SU-DHL-6 (cell line): ENCODE results near the gene S1PR1.

Experiments
- H2AFZ ChIP-seq: fragments of 200-600 bp; sonication (generic); 2 replicates; pipeline ENCODE4 v1.6.1; 2014; ENCODE audit warnings: low read depth, mild to moderate bottlenecking, moderate library complexity, mixed read lengths, antibody characterized with exemption, low read length; ENCODE audit not compliant: severe bottlenecking
- H3F3A ChIP-seq: fragments of 200-600 bp; shearing (Covaris generic); 2 replicates; pipeline ENCODE4 v1.6.0; 2016; ENCODE audit warnings: antibody characterized with exemption, mild to moderate bottlenecking; ENCODE audit not compliant: insufficient read depth
- H3K27ac ChIP-seq: fragments of 200-600 bp; sonication (generic); 2 replicates; pipeline ENCODE4 v1.5.1; 2016; ENCODE audit warnings: low read depth, mild to moderate bottlenecking, low read length, moderate library complexity, mixed read lengths
- H3K27me3 ChIP-seq: fragments of 200-600 bp; sonication (generic), shearing (Covaris generic); 2 replicates; pipeline ENCODE4 v1.6.0; 2014; ENCODE audit warnings: mild to moderate bottlenecking, low read length
- H3K36me3 ChIP-seq: fragments of 200-600 bp; sonication (generic); 2 replicates; pipeline ENCODE4 v1.6.1; 2014; ENCODE audit warnings: mild to moderate bottlenecking, low read length, mixed read lengths
- H3K4me2 ChIP-seq: fragments of 300-600, 200-600 bp; shearing (Covaris generic), sonication (generic); 2 replicates; pipeline ENCODE4 v1.6.0; 2014; ENCODE audit warnings: low read length, low read depth, mild to moderate bottlenecking; ENCODE audit not compliant: poor library complexity, severe bottlenecking
- H3K4me3 ChIP-seq: fragments of 200-600 bp; sonication (generic); 2 replicates; pipeline ENCODE4 v1.5.1; 2014; ENCODE audit warnings: antibody characterized with exemption, low read length, mild to moderate bottlenecking, mixed read lengths; ENCODE audit not compliant: insufficient read depth, poor library complexity, severe bottlenecking
- H3K79me2 ChIP-seq: fragments of 200-600 bp; sonication (generic); 2 replicates; pipeline ENCODE4 v1.6.1; 2014; ENCODE audit warnings: mild to moderate bottlenecking, low read length, moderate library complexity; ENCODE audit not compliant: insufficient read depth
- H3K9ac ChIP-seq: fragments of 200-600 bp; sonication (generic); 2 replicates; pipeline ENCODE4 v1.7.0; 2014; ENCODE audit warnings: mild to moderate bottlenecking, low read length
- H3K9me2 ChIP-seq: fragments of 200-600 bp; sonication (generic); replicated peaks from 2 replicates; pipeline ENCODE4 v1.6.1; 2014; ENCODE audit warnings: low read length; ENCODE audit not compliant: insufficient read depth
- H3K9me3 ChIP-seq: fragments of 200-600 bp; sonication (generic); 2 replicates; pipeline ENCODE4 v1.6.1; 2014; ENCODE audit warnings: low read length, mixed read lengths; ENCODE audit not compliant: insufficient read depth
- H4K20me1 ChIP-seq: fragments of 200-600 bp; sonication (generic); 2 replicates; pipeline ENCODE4 v1.6.1; 2014; ENCODE audit warnings: low read depth, mild to moderate bottlenecking, antibody characterized with exemption, low read length, moderate library complexity, mixed read lengths
- CTCF ChIP-seq: fragments of 200-600 bp; sonication (generic); IDR thresholded peaks from one replicate; pipeline ENCODE4 v1.5.1; 2017; ENCODE audit warnings: antibody characterized with exemption, mild to moderate bottlenecking, low read length, moderate library complexity; ENCODE audit not compliant: insufficient read depth, poor library complexity, severe bottlenecking
- EZH2phosphoT487 ChIP-seq: fragments of 200-600 bp; sonication (generic), shearing (Covaris generic); conservative IDR thresholded peaks from 2 replicates; pipeline ENCODE4 v1.6.1; 2018; ENCODE audit warnings: mild to moderate bottlenecking, antibody characterized with exemption, low read length, moderate library complexity, mixed read lengths

Gene S1PR1

GRCh38 chr1:101233495-101233894, 3.3 kb upstream of the S1PR1 start:
- no peaks in the 10 kb centered on the region for H3K27me3 ChIP-seq
- H3K9ac ChIP-seq, result no peak overlapping the region
- H3K4me2 ChIP-seq, result no peak overlapping the region
- H2AFZ ChIP-seq, result no peak overlapping the region
- H3F3A ChIP-seq, result no peaks in the 10 kb centered on the region
- H4K20me1 ChIP-seq, result no peaks in the 10 kb centered on the region
- no peaks in the 10 kb centered on the region for H3K9me3 ChIP-seq
- no peaks in the 10 kb centered on the region for H3K79me2 ChIP-seq
- no peaks in the 10 kb centered on the region for H3K9me2 ChIP-seq
- H3K36me3 ChIP-seq, result no peaks in the 10 kb centered on the region
- H3K27ac ChIP-seq, result no peak overlapping the region
- H3K4me3 ChIP-seq, result no peak overlapping the region
- TF ChIP-seq EZH2phosphoT487 (no peak), CTCF (no peak)

- Histone ChIP-seq H3K27me3 (no peaks in the 10 kb centered on the region), H3K9me2 (no peaks in the 10 kb centered on the region), H3K9me3 (no peaks in the 10 kb centered on the region), H3K9ac (no peak overlapping the region), H3F3A (no peaks in the 10 kb centered on the region), H3K4me3 (no peak overlapping the region), H3K4me2 (no peak overlapping the region), H3K27ac (no peak overlapping the region), H3K36me3 (no peaks in the 10 kb centered on the region), H2AFZ (no peak overlapping the region), H3K79me2 (no peaks in the 10 kb centered on the region), H4K20me1 (no peaks in the 10 kb centered on the region)
- no peak for TF ChIP-seq EZH2phosphoT487
- TF ChIP-seq CTCF, result no peak
These were observed 1.6 kb upstream of the S1PR1 start for GRCh38 chr1:101235216-101235695.

- H2AFZ ChIP-seq, result no peak overlapping the region
- no peaks in the 10 kb centered on the region for H3K9me3 ChIP-seq
- H3K4me3 ChIP-seq, result peak overlapping the region; percentile 55
- TF ChIP-seq CTCF (no peak), EZH2phosphoT487 (no peak)
- H3K9me2 ChIP-seq, result no peaks in the 10 kb centered on the region
- no peaks in the 10 kb centered on the region for H4K20me1 ChIP-seq
- no peak overlapping the region for H3K27ac ChIP-seq
- H3K36me3 ChIP-seq, result no peaks in the 10 kb centered on the region
- no peaks in the 10 kb centered on the region for H3F3A ChIP-seq
- no peaks in the 10 kb centered on the region for H3K27me3 ChIP-seq
- H3K4me2 ChIP-seq, result peak overlapping the region; percentile 82
- H3K79me2 ChIP-seq, result no peaks in the 10 kb centered on the region
- H3K9ac ChIP-seq, result no peak overlapping the region
These were observed 913 bp upstream of the S1PR1 start for GRCh38 chr1:101235696-101236515.
